ENCODE measurements around the gene HOOK2.

HOOK2 gene

DNA sequence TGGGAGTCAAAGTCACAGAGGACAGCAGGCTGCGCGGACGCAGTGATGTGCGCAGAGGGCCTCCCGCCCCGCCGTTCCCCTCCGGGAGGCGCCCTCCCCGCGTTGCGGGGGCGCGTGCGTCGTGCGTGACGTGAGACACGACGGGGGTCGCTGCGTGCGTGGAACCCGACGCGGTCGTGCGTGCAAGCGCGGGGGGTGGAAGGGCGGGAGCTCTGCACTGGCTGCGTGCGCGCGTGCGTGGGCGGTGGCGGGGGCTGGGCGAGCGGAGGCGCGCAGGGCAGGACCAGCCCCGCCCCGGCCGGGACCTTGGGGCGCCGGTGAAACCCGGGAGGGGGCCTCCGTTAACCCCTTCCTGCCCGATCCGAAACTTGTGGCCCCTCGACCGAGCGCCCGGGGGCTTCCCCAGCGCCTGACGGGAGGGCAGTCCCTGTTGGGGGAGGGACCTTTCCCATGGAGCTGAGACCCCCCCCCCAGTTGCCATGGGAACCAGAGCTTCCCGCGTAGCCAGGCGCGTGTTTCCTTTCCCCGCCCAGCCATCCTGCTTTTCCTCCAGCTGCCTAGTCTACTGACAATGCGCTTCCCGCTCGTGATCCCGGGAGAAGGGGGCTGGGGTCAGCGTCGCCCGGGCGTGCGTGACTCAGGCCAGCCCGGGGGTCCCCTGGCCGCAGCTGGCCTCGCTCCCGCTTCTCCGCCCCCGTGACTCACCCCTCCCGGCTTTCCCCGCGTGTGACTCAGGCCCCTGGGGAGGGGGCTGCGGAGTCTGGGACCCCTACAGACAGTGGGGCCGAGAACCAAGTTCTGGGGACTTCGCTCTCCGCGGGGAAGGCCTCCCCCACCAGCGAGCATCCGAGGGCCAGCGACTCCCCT is 7.3 kb upstream of the HOOK2 start:
- peak; percentile 91 for DNase-seq

DNA sequence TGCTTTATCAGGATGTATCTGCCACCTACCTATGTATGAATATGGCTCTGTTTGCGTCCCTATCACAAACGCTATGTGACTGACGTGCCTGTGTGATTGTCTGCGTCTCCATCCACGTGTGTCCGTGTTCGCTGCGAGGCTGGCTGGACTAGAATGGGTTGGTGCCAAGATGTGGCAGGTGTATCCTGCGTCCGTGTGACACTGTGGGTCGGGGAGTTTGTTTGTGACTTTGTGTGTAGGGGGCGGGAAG is 6.7 kb upstream of the HOOK2 start:
- DNase-seq: no peak

DNA sequence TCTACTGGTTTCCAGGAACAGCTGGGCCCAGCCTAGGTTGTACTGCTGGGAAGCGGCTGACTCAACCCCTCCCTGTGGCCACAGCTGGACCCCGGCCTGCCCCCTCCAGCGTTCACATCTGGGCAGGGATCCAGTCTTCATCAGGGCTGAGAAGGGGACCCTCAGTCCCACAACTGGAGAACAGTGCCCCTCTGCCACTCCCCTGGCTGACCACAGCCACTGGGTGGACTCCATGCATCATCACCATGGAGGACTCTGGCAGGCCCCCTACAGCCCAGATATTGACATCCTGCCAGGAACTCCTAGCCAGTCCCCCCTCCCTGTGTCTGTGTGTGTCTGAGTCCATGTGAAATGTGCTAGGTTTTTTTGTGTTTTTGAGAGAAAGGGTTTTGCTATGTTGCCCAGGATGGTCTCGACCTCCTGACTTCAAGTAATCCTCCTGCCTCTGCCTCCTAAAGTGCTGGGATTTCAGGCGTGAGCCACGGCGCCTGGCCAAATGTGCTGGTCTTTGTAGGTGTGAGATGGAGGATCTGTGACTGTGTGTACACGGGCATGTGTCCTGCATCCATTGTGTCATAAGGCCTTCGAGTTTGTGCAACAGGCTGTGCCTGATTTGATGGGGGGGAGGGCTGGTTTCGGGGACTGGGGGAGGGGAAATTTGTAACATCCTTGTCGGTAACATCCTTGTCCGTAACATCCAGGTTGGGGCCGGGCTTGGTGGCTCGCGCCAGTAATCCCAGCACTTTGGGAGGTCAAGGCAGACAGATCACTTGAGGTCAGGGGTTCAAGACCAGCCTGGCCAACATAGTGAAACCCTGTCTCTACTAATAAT is 4.0 kb upstream of the HOOK2 start:
- peak; percentile 86 for DNase-seq

DNA sequence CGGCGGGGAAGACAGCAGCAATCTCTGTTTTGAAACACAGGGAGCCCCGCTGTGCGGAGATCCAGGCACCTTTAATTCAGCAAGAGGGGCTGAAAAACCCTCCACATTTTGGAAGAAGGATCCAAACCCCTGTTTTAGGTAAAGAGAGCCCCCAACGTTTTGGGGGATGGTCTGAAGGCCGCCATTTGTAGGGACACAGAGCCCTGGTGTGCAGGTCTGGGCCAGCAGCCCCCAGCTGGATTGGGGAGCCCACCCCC is 3.5 kb upstream of the HOOK2 start:
- no peak for DNase-seq

DNA sequence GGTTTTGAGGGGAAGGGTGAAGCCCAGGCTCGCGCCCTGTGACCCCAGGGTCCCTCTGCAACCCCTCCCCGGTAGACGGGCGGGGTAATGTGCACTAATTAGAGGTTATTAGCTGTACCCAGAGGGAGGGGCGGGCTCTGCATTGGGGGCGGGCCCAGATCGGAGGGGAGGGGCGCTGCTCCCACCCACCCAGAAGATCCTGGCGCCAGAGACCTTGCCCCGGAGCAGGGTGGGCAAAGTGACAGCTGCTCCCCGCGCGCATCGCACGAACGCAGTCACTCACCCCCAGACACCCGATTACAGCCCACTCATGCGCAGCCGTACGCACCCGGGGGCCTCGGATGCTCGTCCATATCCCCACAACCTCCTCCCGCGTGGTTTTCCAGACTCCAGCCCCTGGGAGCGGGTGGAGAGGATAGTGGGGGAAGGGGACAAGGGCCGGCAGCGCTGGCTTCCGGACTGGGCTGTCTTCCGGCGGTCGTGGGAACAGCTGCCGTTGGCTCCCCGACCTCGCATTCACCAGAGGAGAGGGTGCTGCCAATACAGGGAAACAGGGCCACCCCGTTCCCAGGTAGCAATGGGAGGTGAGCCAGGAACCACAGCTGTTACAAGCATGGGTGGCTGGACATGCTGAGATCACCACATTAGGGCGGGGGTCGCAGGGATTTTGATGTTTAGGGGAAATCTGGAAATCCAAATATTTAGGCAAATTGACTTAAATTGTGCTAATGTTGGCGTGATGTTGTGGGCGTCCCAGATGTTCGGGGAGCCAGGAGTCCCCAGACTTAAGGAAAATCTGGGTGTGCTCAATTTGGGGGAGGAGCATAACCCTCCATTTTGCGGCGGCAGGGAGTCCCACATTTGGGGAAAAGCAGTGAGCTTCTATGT is 2.9 kb upstream of the HOOK2 start:
- DNase-seq: peak; percentile 77

DNA sequence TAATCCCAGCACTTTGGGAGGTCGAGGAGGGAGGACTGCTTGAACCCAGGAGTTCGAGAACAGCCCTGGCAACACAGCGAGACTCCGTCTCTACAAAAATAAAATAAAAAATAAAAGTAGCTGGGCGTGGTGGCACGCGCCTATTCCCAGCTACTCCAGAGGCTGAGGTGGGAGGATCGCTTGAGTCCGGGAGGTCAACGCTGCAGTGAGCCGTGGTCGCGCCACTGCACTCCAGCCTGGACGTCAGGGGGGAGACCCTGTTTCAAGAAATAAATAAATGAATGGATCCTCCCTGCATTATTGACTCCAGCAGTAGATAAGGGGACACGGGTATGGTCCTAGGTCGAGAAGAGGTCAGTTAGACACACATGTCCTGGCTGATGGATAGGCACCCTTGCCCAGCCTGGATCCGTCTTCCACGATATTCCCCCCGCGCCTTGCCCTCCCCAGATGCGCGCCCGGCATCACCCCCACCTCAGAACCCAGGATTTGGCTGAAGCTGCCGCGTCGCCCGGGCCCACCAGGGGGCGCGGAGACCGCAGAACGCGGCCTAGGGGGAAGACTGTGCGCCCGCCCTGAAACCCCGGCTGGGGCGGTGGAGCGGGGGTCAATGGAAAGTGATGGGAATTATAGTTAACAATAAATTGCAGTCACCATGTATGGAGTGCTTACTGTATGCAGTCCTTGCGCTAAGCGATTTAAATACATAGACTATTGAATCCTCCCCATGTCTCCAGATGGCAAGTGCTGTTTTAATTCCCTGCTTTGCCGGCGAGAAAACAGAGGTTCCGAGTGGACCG is 2.1 kb upstream of the HOOK2 start:
- peak; percentile 81 for DNase-seq

DNA sequence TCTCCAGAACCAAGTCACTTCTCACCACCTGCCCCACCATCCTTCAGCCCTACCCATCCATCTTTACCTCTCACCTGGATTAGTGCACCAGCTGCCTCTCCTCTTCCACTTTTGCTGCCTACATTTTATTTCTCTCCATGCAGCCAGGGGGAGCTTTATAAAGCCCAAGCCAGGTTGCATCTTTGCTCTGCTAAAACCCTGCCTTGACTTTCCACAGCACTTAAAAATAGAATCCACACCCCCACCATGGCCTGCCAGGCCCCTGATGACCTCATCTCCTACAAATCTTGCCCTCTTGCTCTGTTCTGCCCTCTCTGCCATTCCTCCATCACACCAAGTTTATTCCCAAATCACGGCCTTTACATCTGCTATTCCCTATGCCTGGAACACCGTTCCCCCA is 1.8 kb downstream of the HOOK2 start:
- DNase-seq: peak; percentile 54

DNA sequence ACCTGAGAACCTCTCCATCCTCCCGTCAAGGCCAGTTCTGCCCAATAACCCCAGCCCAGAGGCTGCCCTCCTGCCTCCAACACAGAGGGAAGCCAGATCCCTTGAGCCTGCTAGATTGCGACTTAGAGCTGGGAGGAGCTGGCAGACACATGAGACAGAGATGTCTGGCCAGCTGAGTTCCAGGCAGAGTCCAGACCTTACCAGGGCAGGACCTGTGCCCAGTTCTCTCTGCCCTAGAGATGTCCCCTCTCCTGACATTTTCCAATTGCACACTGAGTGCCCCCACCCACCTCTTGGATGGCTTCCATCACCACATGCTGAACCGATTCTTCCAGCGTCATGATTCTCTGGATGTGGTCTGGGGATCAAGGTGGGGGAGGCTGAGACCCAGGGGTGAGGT is 3.0 kb downstream of the HOOK2 start:
- DNase-seq: no peak

DNA sequence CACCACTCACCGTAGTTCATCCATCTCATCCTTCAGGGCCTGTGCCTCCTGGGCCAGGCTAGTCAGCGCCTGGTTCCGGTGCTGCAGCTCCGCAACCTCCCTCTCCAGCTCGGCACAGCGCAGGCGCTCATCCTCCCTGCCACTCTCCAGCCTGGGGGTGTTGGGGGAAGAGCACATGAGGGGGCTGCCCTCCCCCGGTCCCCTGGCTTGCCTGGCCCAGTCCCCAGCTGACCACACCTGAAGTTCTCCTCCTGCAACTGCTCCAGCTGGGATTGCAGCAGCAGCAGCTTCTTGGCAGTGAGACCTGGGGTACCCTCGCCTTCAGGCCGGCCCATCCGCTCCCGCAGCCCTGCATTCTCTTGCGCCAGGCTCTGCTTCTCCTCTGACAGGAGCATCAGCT is 4.4 kb downstream of the HOOK2 start:
- DNase-seq: no peak

DNA sequence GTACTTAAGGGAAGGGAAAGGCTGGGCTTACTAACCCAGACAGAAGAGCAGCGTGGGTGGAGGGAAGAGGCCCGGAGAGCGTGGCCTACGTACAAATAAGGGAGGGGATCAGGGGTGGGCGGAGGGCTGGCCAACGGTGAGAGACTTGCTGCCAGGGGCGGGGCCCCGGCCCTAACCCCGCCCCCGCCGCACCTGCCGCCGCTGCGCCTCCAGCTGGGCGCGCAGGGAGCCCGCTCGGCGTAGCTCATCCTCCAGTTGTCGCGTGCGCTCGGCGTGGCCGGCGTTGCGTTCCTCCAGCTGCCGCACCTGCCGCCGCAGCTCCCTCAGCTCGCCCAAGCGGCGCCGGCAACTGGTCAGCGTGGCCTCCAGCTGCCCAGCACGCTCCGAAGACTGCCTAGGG is 5.7 kb downstream of the HOOK2 start:
- no peak for DNase-seq

DNA sequence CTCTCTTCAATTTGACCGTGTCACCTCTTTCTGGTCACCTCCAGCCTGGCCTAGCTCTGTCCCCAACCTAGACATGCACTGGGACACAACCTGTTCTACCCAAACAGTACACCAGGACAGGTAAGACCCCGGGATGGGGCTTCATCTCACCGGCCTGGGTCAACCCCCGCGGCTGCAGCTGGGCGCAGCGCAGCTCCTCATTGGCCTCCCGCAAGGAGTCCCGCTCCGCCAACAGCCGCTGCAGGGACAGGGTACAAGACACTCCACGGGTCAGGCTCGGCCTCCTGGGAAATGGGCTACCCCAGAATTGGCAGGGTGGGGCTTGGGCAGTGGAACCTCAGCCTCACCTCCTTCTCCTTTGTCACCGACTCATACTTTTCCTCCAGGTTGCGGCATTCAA is 7.7 kb downstream of the HOOK2 start:
- DNase-seq: no peak

DNA sequence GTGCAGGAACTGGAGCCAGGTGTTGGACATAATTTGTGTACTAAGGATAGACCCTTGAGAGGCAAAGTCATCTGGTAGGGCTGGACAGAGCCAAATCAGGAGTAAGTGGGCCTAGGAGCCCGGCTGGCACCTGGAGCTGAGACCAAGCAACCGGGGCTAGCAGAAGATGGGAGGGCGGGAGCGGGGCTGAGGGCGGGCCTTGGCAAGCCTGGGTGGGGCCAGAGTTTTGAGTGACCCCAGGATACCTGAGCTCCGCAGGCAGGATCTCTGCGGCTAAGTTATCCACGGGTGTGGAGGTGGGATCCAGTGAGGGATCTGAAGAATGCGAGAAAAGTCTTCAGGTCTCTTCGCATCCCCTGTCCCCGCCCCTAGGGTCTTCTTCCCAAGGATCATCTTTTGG is 8.2 kb downstream of the HOOK2 start:
- no peak for DNase-seq

DNA sequence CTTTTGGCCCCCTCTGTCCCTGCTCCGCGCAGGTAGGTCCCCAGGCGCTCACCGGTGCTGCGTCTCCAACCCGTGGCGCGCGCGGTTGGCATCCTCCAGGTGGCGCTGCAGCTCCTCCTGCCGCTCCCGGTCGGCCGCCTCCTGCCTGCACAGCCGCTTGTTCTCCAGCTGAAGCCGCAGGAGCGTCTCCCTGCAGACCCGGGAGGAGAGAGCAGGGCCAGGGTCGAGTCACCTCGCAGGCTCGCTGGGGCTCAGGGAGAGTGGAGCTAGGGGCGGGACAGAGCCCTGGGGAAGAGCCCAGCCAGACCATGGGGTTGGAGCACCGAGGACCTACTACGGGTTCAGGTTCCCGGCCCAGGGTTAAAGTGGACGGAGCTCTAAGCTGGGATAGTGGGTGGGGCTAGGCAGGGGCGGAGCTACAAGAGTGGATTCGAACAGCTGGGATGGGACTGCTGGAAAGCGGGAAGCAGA is 9.3 kb downstream of the HOOK2 start:
- peak; percentile 80 for DNase-seq

DNA sequence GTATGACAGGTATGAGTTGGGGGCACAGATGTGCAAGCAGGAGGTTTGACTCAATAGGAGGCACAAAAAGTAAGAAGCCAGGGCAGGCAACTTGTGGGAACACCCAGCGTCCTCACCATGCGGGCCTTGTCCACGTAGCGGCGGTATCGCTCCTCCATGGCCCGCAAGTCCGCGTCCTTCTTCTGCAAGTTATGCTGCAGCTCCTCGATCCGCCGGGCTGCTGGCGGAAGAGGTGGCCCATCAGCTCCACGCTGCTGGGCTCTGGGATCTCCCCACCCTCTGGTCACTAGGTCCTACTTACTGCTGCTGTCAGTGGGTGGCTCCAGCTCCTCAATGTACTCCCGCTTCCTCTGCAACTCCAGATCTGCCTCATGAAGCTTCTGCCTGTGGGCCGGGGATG is 10.7 kb downstream of the HOOK2 start:
- DNase-seq: no peak

DNA sequence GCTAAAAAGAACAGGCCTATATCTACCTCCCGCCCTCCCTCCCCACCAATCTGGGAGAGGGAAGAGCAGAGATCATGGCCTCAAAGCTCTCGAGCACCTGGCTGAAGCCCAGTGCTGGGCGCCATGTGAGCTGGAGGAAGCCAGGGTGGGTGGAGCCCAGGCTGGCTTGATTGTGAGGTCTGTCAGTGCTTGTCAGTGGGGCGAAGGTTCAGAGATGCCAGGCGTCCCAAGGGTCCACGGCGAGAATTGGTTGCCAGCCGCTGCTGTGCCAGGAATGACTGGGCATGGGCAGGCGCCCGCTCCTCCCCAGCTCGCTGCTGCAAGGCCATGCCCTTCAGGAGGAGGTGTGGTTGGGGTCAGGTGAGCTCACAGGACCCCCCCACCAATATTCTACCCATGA is 12.3 kb downstream of the HOOK2 start:
- DNase-seq: no peak

DNA sequence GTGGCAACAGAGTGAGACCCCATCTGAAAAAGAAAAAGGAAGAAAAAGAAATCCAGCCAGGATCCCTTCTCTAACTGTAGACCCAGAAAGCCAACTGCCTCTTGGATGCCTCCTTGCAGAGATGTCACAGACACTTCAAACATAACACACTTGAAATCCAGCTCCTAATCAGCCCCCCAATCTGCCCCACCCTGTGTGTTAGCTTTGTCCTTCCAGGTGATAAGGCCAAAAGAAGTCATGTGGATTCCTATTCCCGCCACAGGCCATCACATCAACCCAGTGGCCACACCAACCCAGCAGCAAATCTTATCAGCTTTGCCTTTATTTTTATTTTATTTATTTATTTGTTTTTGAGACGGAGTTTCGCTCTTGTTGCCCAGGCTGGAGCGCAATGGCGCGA is 15.7 kb downstream of the HOOK2 start:
- DNase-seq: no peak

DNA sequence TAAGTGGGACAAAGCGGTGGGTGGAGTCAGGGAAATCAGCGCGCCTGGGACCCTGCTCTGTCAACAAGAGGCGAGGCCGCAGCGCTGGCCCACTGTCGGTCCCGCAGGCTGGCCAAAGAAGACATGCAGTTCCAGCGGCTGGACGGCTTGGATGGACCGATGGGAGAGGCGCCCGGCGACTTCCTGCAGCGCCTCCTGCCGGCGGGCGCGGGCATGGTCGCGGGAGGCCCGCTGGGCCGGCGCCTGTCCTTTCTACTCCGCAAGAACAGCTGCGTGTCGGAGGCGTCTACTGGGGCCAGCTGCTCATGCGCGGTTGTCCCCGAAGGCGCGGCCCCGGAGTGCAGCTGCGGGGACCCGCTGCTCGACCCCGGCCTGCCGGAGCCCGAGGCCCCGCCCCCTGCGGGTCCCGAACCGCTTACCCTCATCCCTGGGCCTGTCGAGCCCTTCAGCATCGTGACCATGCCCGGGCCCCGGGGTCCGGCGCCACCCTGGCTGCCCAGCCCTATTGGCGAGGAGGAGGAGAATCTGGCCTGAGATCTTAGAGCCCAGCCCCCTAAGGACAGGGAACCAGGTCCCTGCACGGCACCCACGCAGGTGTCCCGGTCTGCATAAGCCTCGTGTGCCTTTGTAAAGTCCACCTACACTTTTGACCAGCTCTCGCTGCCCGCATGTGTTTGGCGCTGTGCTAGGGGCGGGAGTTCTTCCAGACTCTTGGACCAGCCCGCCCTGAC is 17.6 kb downstream of the HOOK2 start:
- DNase-seq: peak; percentile 63

DNA sequence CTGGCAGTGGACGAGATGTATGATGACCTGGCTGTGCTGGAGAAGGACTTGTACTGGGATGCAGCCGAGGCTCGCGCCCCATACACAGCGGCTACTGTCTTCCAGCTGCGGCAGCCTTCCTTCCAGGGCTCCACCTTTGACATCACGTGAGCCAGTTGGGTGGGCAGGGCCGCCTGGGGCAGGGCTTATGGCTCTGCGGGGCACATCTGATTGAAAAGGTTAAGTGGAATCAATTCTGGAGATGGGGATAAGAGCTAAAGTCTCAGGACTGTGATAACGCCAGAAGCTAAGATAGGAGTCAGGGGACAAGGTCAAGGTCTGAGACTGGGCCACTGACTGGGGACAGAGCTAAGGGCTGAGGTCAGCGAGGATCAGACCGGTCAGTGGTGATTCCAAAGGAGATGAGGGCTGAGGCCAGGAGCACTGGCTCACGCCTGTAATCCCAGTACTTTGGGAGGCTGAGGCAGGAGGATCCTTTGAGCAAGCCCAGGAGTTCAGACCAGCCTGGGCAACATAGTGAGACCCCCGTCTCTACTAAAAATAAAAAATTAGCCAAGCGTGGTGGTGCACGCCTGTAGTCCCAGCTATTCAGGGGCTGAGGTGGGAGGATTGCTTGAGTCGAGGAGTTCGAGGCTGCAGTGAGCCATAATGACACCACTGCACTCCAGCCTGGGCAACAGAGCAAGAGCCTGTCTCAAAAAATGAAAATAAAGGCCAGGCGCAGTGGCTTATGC is 19.0 kb downstream of the HOOK2 start:
- no peak for DNase-seq

DNA sequence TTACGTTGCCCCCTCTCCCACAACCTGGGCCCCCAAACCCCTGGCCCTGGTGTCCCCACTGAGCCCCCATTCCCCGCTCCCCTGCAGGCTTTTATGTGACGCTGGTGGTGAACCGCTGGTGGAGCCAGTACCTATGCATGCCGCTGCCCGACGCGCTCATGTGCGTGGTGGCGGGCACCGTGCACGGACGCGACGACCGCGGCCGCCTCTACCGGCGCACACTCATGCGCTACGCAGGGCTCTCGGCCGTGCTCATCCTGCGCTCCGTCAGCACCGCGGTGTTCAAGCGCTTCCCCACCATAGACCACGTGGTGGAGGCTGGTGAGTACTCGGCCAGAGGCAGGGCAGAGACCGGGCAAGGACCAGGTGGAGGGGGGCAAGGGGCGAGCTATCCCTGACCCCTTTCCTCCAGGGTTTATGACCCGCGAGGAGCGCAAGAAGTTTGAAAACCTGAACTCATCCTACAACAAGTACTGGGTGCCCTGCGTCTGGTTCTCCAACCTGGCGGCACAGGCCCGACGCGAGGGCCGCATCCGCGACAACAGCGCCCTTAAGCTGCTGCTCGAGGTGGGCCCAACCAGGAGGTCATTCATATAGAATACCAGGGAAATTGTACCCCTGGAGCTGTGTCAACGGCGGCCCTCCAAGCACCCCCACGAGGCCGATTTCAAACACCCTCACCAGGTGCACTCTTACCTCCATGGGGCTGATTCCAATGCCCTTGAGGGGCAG is 20.7 kb downstream of the HOOK2 start:
- DNase-seq: no peak

DNA sequence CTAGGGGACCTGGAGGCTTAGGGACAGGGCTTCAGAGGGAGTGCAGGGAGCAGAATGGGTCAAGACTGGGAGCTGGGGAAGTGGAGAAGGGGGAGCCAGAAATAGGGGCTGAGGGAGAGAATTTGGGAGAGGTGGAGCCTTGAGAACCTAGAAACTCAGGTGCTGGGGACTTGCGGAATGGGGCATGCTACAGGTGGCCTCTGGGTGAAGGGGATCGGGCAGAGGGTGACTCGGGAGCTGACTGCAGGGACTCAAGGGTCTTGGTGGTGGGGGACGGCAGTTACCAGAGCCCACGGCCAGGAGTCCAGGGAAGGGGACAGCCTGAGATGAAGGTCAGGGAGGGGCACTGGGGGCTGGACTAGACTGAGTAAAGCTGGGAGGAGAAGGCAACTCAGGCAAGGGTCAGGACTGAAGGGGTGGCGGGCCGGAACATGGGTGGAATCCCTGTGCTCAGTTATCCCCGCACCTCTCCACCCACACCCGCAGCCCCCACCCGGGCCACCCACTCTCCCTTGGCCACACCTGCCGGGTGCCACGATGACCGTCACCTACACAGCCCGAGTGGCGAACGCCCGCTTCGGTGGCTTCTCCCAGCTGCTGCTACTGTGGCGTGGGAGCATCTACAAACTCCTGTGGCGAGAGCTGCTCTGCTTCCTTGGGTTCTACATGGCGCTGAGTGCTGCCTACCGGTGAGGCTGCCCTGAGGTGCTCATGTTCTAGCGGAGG is 23.1 kb downstream of the HOOK2 start:
- DNase-seq: no peak

Measured in fibroblast of skin of right biceps (primary cell).